GM23338 (cell line): ENCODE data around the gene CHN2. TPM values are rescaled to one million over a fixed set of nuclear protein-coding genes. Genes with fewer than 3 reads are reported as not detected.

Experiments used
- ATAC-seq: fragments of 200-7000 bp; cut with Tn5 transposase; 3 replicates; pipeline ENCODE4 v1.9.1; 2020
- DNase-seq: peaks from one replicate; pipeline ENCODE4 v3.0.0-alpha.2; 2015; ENCODE audit warnings: low spot score
- H2AFZ ChIP-seq: fragments of 200-600 bp; sonication (generic); 2 replicates; pipeline ENCODE4 v1.8.0; 2016; ENCODE audit warnings: antibody characterized with exemption, mild to moderate bottlenecking, moderate library complexity
- H3F3A ChIP-seq: fragments of 200-600 bp; sonication (generic); replicated peaks from 2 replicates; pipeline ENCODE4 v1.8.0; 2017; ENCODE audit warnings: antibody characterized with exemption, mixed run types, low read depth
- H3K27ac ChIP-seq: fragments of 200-600 bp; sonication (generic); 2 replicates; pipeline ENCODE4 v1.6.1; 2016; ENCODE audit warnings: low read depth
- H3K27me3 ChIP-seq: fragments of 200-600 bp; sonication (generic); 2 replicates; pipeline ENCODE4 v1.8.0; 2016; ENCODE audit warnings: mild to moderate bottlenecking, mixed run types, moderate library complexity; ENCODE audit not compliant: insufficient read depth
- H3K36me3 ChIP-seq: fragments of 200-600 bp; sonication (generic); 2 replicates; pipeline ENCODE4 v1.8.0; 2016; ENCODE audit warnings: mild to moderate bottlenecking; ENCODE audit not compliant: insufficient read depth
- H3K4me1 ChIP-seq: fragments of 200-600 bp; sonication (generic); 2 replicates; pipeline ENCODE4 v1.8.0; 2016; ENCODE audit warnings: mild to moderate bottlenecking, moderate library complexity; ENCODE audit not compliant: insufficient read depth
- H3K4me2 ChIP-seq: fragments of 200-600 bp; sonication (generic); 2 replicates; pipeline ENCODE4 v1.7.1; 2017; ENCODE audit warnings: mixed run types
- H3K4me3 ChIP-seq: fragments of 200-600 bp; sonication (generic); 2 replicates; pipeline ENCODE4 v1.6.1; 2016; ENCODE audit warnings: mixed run types
- H3K79me2 ChIP-seq: fragments of 200-600 bp; sonication (generic); replicated peaks from 2 replicates; pipeline ENCODE4 v1.8.0; 2017; ENCODE audit warnings: mild to moderate bottlenecking; ENCODE audit not compliant: insufficient read depth
- H3K9me2 ChIP-seq: fragments of 200-600 bp; sonication (generic); 2 replicates; pipeline ENCODE4 v1.8.0; 2017; ENCODE audit not compliant: insufficient read depth
- H4K20me1 ChIP-seq: fragments of 200-600 bp; sonication (generic); replicated peaks from 2 replicates; pipeline ENCODE4 v1.8.0; 2017; ENCODE audit warnings: mild to moderate bottlenecking; ENCODE audit not compliant: insufficient read depth
- H3K27ac Mint-ChIP-seq: 2 replicates; pipeline ENCODE4 v1.8.0; 2020; ENCODE audit warnings: inconsistent platforms, mild to moderate bottlenecking, moderate library complexity, mixed read lengths
- H3K27me3 Mint-ChIP-seq: 3 replicates; pipeline ENCODE4 v1.8.0; 2022; ENCODE audit warnings: low read depth, mild to moderate bottlenecking, moderate library complexity, mixed read lengths, inconsistent platforms; ENCODE audit not compliant: insufficient read depth, poor library complexity
- H3K36me3 Mint-ChIP-seq: 3 replicates; pipeline ENCODE4 v1.8.0; 2021; ENCODE audit warnings: low read depth, mild to moderate bottlenecking, inconsistent platforms, moderate library complexity, mixed read lengths
- H3K4me1 Mint-ChIP-seq: 3 replicates; pipeline ENCODE4 v1.8.0; 2020; ENCODE audit warnings: mild to moderate bottlenecking, inconsistent platforms, mixed read lengths
- H3K4me3 Mint-ChIP-seq: 3 replicates; pipeline ENCODE4 v1.8.0; 2021; ENCODE audit warnings: moderate library complexity, mild to moderate bottlenecking, inconsistent platforms, mixed read lengths
- H3K9me3 Mint-ChIP-seq: 3 replicates; pipeline ENCODE4 v1.8.0; 2020; ENCODE audit warnings: moderate library complexity, mild to moderate bottlenecking, inconsistent platforms, mixed read lengths
- CREB1 ChIP-seq: fragments of 250-450 bp; sonication (Bioruptor Pico); IDR thresholded peaks from 2 replicates; pipeline ENCODE4 v1.5.0; 2020; ENCODE audit warnings: low read depth, mild to moderate bottlenecking, moderate library complexity
- EZH2 ChIP-seq: fragments of 200-600 bp; sonication (generic); IDR thresholded peaks from one replicate; pipeline ENCODE4 v1.8.0; 2017; ENCODE audit warnings: antibody characterized with exemption, mild to moderate bottlenecking, low read depth; ENCODE audit not compliant: unreplicated experiment
- EZH2phosphoT487 ChIP-seq: fragments of 200-600 bp; sonication (generic); IDR thresholded peaks from one replicate; pipeline ENCODE4 v1.8.1; 2018; ENCODE audit warnings: antibody characterized with exemption; ENCODE audit not compliant: unreplicated experiment
- JUNB ChIP-seq: IDR thresholded peaks from one replicate; pipeline ENCODE4 v1.6.1; 2016; ENCODE audit warnings: antibody characterized with exemption; ENCODE audit not compliant: unreplicated experiment
- NANOG ChIP-seq: IDR thresholded peaks from 2 replicates; pipeline ENCODE4 v1.6.1; 2016; ENCODE audit warnings: antibody characterized with exemption, borderline replicate concordance
- POLR2AphosphoS5 ChIP-seq: IDR thresholded peaks from 2 replicates; pipeline ENCODE4 v1.6.1; 2016; ENCODE audit warnings: antibody characterized with exemption, low read depth
- STAT1 ChIP-seq: IDR thresholded peaks from one replicate; pipeline ENCODE4 v1.6.1; 2016; ENCODE audit warnings: antibody characterized with exemption; ENCODE audit not compliant: unreplicated experiment
- ZNF114 ChIP-seq: fragments of 250-450 bp; sonication (Bioruptor Pico); IDR thresholded peaks from 2 replicates; pipeline ENCODE4 v1.5.0; 2020; ENCODE audit warnings: mild to moderate bottlenecking, moderate library complexity
- ZNF331 ChIP-seq: fragments of 250-450 bp; sonication (Bioruptor Pico); IDR thresholded peaks from 2 replicates; pipeline ENCODE4 v1.5.0; 2020; ENCODE audit warnings: low read depth, mild to moderate bottlenecking, moderate library complexity
- polyA plus RNA-seq: library from polyadenylated mRNA; unstranded; fragments of >200 nt; fragmentation: Nextera tagmentation; extraction: Ambion mirVana; gene quantifications from 2 replicates; pipeline ENCODE4 v1.2.1, GENCODE V29; 2016
- total RNA-seq: library from RNA; depleted of rRNA; stranded (reverse); fragments of >200 nt; shearing (Covaris generic); gene quantifications from 2 replicates; pipeline ENCODE4 v1.2.3, GENCODE V29; 2014
- TF ChIP-seq, protein P1 (sequence below): IDR thresholded peaks from 2 replicates; pipeline ENCODE4 v1.6.1; 2016; ENCODE audit warnings: antibody characterized with exemption
- TF ChIP-seq, protein P2 (sequence below): fragments of 250-450 bp; sonication (Bioruptor Pico); IDR thresholded peaks from 2 replicates; pipeline ENCODE4 v1.5.0; 2020; ENCODE audit warnings: mild to moderate bottlenecking, moderate library complexity
- TF ChIP-seq, protein P3 (sequence below): IDR thresholded peaks from one replicate; pipeline ENCODE4 v1.6.1; 2018; ENCODE audit warnings: antibody characterized with exemption; ENCODE audit not compliant: unreplicated experiment
- TF ChIP-seq, protein P4 (sequence below), 2 experiments: fragments of 200-600 bp in 1 of 2; sonication (generic) in 1 of 2; conservative IDR thresholded peaks; 2 replicates each; pipeline versions ENCODE4 v1.5.1 to v1.6.1; 2016 to 2017; ENCODE audit warnings: antibody characterized with exemption in 2 of 2, low read depth in 2 of 2, mild to moderate bottlenecking in 2 of 2, moderate library complexity in 1 of 2

Gene CHN2
- total and polyA plus RNA-seq, 2 experiments from 2014 or later = 6.1 to 7.5 TPM

DNA sequence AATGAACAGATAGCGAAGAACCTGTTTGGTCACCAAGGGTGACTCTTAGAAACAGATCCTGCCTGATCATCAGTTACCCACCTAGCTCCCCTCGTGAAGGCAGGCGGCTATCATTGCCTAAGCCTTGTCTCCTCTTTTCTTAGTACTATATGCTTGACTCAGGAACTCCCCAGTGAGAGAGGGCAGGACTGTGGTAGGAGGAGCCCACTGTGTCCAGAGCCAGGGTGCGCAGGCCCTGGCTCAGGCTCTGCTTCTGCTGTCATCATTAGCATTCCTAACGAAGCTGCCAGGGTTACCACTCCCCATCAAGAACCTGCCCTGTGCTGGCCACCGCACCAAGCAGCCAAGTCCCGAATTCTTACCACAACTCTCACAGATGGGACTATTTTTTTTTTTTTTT is 160.8 kb downstream of the CHN2 start:
- H3K36me3 Mint-ChIP-seq = no peaks in the 10 kb centered on the region
- peak; percentile 75 for ATAC-seq
- Histone ChIP-seq H3K27ac (no peak overlapping the region), H2AFZ (no peak overlapping the region), H3K9me2 (no peaks in the 10 kb centered on the region), H3K27me3 (no peaks in the 10 kb centered on the region), H3K4me1 (no peaks in the 10 kb centered on the region), H3K79me2 (no peaks in the 10 kb centered on the region), H4K20me1 (no peaks in the 10 kb centered on the region), H3F3A (no peaks in the 10 kb centered on the region), H3K4me3 (no peak overlapping the region), H3K36me3 (no peaks in the 10 kb centered on the region; the same call in 1 of the 2 replicates), H3K4me2 (no peak overlapping the region)
- H3K4me1 Mint-ChIP-seq = peaks cover 4% of the 10 kb centered on the region; the same call in 1 of the 3 replicates
- no peaks in the 10 kb centered on the region for H3K27me3 Mint-ChIP-seq
- TF ChIP-seq, protein P1, sequence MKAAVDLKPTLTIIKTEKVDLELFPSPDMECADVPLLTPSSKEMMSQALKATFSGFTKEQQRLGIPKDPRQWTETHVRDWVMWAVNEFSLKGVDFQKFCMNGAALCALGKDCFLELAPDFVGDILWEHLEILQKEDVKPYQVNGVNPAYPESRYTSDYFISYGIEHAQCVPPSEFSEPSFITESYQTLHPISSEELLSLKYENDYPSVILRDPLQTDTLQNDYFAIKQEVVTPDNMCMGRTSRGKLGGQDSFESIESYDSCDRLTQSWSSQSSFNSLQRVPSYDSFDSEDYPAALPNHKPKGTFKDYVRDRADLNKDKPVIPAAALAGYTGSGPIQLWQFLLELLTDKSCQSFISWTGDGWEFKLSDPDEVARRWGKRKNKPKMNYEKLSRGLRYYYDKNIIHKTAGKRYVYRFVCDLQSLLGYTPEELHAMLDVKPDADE = no peak
- no peak for TF ChIP-seq EZH2phosphoT487
- TF ChIP-seq CREB1 (CRISPR knock-in tag) = no peak
- TF ChIP-seq ZNF114 (CRISPR knock-in tag) = no peak
- TF ChIP-seq POLR2AphosphoS5 = no peak
- TF ChIP-seq, protein P2, sequence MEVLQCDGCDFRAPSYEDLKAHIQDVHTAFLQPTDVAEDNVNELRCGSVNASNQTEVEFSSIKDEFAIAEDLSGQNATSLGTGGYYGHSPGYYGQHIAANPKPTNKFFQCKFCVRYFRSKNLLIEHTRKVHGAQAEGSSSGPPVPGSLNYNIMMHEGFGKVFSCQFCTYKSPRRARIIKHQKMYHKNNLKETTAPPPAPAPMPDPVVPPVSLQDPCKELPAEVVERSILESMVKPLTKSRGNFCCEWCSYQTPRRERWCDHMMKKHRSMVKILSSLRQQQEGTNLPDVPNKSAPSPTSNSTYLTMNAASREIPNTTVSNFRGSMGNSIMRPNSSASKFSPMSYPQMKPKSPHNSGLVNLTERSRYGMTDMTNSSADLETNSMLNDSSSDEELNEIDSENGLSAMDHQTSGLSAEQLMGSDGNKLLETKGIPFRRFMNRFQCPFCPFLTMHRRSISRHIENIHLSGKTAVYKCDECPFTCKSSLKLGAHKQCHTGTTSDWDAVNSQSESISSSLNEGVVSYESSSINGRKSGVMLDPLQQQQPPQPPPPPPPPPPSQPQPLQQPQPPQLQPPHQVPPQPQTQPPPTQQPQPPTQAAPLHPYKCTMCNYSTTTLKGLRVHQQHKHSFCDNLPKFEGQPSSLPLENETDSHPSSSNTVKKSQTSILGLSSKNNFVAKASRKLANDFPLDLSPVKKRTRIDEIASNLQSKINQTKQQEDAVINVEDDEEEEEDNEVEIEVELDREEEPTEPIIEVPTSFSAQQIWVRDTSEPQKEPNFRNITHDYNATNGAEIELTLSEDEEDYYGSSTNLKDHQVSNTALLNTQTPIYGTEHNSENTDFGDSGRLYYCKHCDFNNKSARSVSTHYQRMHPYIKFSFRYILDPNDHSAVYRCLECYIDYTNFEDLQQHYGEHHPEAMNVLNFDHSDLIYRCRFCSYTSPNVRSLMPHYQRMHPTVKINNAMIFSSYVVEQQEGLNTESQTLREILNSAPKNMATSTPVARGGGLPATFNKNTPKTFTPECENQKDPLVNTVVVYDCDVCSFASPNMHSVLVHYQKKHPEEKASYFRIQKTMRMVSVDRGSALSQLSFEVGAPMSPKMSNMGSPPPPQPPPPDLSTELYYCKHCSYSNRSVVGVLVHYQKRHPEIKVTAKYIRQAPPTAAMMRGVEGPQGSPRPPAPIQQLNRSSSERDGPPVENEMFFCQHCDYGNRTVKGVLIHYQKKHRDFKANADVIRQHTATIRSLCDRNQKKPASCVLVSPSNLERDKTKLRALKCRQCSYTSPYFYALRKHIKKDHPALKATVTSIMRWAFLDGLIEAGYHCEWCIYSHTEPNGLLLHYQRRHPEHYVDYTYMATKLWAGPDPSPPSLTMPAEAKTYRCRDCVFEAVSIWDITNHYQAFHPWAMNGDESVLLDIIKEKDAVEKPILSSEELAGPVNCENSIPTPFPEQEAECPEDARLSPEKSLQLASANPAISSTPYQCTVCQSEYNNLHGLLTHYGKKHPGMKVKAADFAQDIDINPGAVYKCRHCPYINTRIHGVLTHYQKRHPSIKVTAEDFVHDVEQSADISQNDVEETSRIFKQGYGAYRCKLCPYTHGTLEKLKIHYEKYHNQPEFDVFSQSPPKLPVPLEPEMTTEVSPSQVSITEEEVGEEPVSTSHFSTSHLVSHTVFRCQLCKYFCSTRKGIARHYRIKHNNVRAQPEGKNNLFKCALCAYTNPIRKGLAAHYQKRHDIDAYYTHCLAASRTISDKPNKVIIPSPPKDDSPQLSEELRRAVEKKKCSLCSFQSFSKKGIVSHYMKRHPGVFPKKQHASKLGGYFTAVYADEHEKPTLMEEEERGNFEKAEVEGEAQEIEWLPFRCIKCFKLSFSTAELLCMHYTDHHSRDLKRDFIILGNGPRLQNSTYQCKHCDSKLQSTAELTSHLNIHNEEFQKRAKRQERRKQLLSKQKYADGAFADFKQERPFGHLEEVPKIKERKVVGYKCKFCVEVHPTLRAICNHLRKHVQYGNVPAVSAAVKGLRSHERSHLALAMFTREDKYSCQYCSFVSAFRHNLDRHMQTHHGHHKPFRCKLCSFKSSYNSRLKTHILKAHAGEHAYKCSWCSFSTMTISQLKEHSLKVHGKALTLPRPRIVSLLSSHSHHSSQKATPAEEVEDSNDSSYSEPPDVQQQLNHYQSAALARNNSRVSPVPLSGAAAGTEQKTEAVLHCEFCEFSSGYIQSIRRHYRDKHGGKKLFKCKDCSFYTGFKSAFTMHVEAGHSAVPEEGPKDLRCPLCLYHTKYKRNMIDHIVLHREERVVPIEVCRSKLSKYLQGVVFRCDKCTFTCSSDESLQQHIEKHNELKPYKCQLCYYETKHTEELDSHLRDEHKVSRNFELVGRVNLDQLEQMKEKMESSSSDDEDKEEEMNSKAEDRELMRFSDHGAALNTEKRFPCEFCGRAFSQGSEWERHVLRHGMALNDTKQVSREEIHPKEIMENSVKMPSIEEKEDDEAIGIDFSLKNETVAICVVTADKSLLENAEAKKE = no peak
- no peak for TF ChIP-seq ZNF331
- TF ChIP-seq, protein P3, sequence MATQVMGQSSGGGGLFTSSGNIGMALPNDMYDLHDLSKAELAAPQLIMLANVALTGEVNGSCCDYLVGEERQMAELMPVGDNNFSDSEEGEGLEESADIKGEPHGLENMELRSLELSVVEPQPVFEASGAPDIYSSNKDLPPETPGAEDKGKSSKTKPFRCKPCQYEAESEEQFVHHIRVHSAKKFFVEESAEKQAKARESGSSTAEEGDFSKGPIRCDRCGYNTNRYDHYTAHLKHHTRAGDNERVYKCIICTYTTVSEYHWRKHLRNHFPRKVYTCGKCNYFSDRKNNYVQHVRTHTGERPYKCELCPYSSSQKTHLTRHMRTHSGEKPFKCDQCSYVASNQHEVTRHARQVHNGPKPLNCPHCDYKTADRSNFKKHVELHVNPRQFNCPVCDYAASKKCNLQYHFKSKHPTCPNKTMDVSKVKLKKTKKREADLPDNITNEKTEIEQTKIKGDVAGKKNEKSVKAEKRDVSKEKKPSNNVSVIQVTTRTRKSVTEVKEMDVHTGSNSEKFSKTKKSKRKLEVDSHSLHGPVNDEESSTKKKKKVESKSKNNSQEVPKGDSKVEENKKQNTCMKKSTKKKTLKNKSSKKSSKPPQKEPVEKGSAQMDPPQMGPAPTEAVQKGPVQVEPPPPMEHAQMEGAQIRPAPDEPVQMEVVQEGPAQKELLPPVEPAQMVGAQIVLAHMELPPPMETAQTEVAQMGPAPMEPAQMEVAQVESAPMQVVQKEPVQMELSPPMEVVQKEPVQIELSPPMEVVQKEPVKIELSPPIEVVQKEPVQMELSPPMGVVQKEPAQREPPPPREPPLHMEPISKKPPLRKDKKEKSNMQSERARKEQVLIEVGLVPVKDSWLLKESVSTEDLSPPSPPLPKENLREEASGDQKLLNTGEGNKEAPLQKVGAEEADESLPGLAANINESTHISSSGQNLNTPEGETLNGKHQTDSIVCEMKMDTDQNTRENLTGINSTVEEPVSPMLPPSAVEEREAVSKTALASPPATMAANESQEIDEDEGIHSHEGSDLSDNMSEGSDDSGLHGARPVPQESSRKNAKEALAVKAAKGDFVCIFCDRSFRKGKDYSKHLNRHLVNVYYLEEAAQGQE = no peak
- TF ChIP-seq, protein P4, sequence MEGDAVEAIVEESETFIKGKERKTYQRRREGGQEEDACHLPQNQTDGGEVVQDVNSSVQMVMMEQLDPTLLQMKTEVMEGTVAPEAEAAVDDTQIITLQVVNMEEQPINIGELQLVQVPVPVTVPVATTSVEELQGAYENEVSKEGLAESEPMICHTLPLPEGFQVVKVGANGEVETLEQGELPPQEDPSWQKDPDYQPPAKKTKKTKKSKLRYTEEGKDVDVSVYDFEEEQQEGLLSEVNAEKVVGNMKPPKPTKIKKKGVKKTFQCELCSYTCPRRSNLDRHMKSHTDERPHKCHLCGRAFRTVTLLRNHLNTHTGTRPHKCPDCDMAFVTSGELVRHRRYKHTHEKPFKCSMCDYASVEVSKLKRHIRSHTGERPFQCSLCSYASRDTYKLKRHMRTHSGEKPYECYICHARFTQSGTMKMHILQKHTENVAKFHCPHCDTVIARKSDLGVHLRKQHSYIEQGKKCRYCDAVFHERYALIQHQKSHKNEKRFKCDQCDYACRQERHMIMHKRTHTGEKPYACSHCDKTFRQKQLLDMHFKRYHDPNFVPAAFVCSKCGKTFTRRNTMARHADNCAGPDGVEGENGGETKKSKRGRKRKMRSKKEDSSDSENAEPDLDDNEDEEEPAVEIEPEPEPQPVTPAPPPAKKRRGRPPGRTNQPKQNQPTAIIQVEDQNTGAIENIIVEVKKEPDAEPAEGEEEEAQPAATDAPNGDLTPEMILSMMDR (conservative IDR thresholded peaks at IDR 0.05; ENCODE audit: low read depth in 2 of 2) = no peak
- no peak for TF ChIP-seq JUNB
- TF ChIP-seq STAT1 = no peak
- TF ChIP-seq NANOG = no peak
- TF ChIP-seq EZH2 = no peak
- no peaks in the 10 kb centered on the region for H3K9me3 Mint-ChIP-seq
- no peak overlapping the region for H3K4me3 Mint-ChIP-seq
- no peak for DNase-seq
- no peak overlapping the region; the same call in 1 of the 2 replicates for H3K27ac Mint-ChIP-seq
